ENCODE results near the gene MARK3.

MARK3 gene

GRCh38 chr14:103529383-103530365 is 144.5 kb downstream of the MARK3 start:
- FAIRE-seq = no peak

GRCh38 chr14:103530390-103530789 is 145.2 kb downstream of the MARK3 start:
- FAIRE-seq = no peak

- FAIRE-seq = no peak
These were observed 145.6 kb downstream of the MARK3 start for GRCh38 chr14:103530831-103531230.

- no peak for FAIRE-seq
These were observed 146.4 kb downstream of the MARK3 start for GRCh38 chr14:103531421-103532215.

- FAIRE-seq = no peak
These were observed 147.3 kb downstream of the MARK3 start for GRCh38 chr14:103532216-103533136.

- no peak for FAIRE-seq
These were observed 148.2 kb downstream of the MARK3 start for GRCh38 chr14:103533137-103533998.

GRCh38 chr14:103533999-103534575 is 148.9 kb downstream of the MARK3 start:
- no peak for FAIRE-seq

- FAIRE-seq = no peak
These were observed 149.4 kb downstream of the MARK3 start for GRCh38 chr14:103534576-103535061.

GRCh38 chr14:103535081-103535890 is 150.1 kb downstream of the MARK3 start:
- no peak for FAIRE-seq

GRCh38 chr14:103535891-103536565 is 150.8 kb downstream of the MARK3 start:
- FAIRE-seq = no peak

GRCh38 chr14:103536693-103537092 is 151.5 kb downstream of the MARK3 start:
- FAIRE-seq = no peak

GRCh38 chr14:103537175-103537990 is 152.2 kb downstream of the MARK3 start:
- no peak for FAIRE-seq

- no peak for FAIRE-seq
These were observed 153.3 kb downstream of the MARK3 start for GRCh38 chr14:103538291-103539055.

- FAIRE-seq = no peak
These were observed 154.0 kb downstream of the MARK3 start for GRCh38 chr14:103539056-103539825.

GRCh38 chr14:103540821-103541708 is 155.8 kb downstream of the MARK3 start:
- FAIRE-seq = no peak

Data from A204.1 (cell line).